ENCODE measurements around the gene CPAMD8. TPM values are rescaled to one million over a fixed set of nuclear protein-coding genes. Genes with fewer than 3 reads are reported as not detected.

The CPAMD8 gene
- total and polyA plus RNA-seq, 9 of the 15 experiments (the other 6 are each of a cell fraction or from before 2014, with no cell fraction given): 0.20 to 2.1 (median 1.3) TPM

DNA sequence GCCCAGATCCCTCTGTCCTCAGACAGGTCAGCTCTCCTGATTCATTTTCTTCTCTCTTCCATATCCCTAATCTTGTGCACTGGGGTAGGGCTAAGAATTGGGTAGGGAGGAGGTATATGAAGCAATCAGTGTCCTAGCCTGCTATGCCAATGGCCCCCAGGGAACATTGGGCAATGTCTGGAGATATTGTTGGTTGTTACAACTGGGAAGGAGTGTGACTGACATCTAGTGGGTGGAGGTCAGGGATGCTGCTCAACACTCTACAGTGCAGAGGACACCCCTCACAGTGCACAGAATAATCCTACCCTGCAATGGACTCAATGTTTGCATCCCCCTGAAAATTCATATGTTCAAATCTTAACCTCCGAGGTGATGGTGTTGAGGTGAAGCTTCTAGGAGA, 57.5 kb downstream of the CPAMD8 start:
- Histone ChIP-seq H3K9me3 (replicated peaks; ENCODE audit: control insufficient read depth, insufficient read depth, low read depth, low read length) (no peaks in the 10 kb centered on the region), H3K9ac (ENCODE audit: insufficient read depth in 1 of 2, low read depth in 2 of 2, low read length in 2 of 2) (no peak overlapping the region), H3K27ac (ENCODE audit: extremely low read depth, low read depth, low read length) (no peak overlapping the region), H4K20me1 (replicated peaks; ENCODE audit: control insufficient read depth, insufficient read depth, low read length) (no peaks in the 10 kb centered on the region; the same call in 1 of the 2 replicates), H3K27me3 (ENCODE audit: control insufficient read depth in 2 of 2, insufficient read depth in 2 of 2, low read length in 2 of 2) (peaks cover 6 to 19% of the 10 kb centered on the region in 2 experiments; a peak in 3 of 5 replicates), H3K4me2 (ENCODE audit: insufficient read depth, low read length) (no peak overlapping the region), H3K4me1 (replicated peaks in 1 of 2; ENCODE audit: control insufficient read depth in 2 of 2, insufficient read depth in 2 of 2, low read length in 2 of 2) (no peaks in the 10 kb centered on the region), H3K9me1 (ENCODE audit: control insufficient read depth, insufficient read depth, low read length) (no peaks in the 10 kb centered on the region), H3K4me3 (no peak overlapping the region), H3K79me2 (ENCODE audit: control insufficient read depth, insufficient read depth, low read length) (no peaks in the 10 kb centered on the region), H3K36me3 (ENCODE audit: control insufficient read depth, insufficient read depth, low read length) (no peaks in the 10 kb centered on the region), H2AFZ (ENCODE audit: low read depth, low read length) (no peak overlapping the region)
- ChIA-PET CTCF (ENCODE audit: low intra/inter-chr PET ratio) (interaction anchor here (0.9 to 1.3 kb wide), 2 partner anchors 191 to 198 kb away, joined by 3 to 6 read pairs; no protein-coding TSS in a partner anchor), POLR2A (no interaction called here)
- no TSS peak for BruUV-seq (replicated peaks)
- DNase-seq (ENCODE audit: extremely low read depth in 1 of 4, low spot score in 3 of 4) (peak in 2 of 4 experiments; percentile 37 to 47), FAIRE-seq (peak; percentile 6), ATAC-seq (peak; percentile 95)
- intact Hi-C loops (cut with micrococcal nuclease) (loop anchor here (2.0 kb wide), 1 partner anchor 198 kb away; no protein-coding TSS in a partner anchor), in situ Hi-C loops (cut with MboI) (no loop called here)
- 0% methylated on average over 1 of the region's 1 CpG for WGBS (ENCODE audit: insufficient coverage, low coverage, missing lambda C conversion rate)
- peak; percentile 83 for TF ChIP-seq CEBPG (CRISPR knock-in tag; IDR thresholded peaks at IDR 0.05)
- TF ChIP-seq CEBPG (tag; conservative IDR thresholded peaks at IDR 0.05 in 1 of 2, IDR thresholded peaks at IDR 0.05 in 1 of 2): peak in 1 of 2 experiments; percentile 76; a peak in 2 of 4 replicates
- peak; percentile 66 for TF ChIP-seq SMC3 (conservative IDR thresholded peaks at IDR 0.05; ENCODE audit: insufficient read depth, low read depth, low read length)
- TF ChIP-seq STAG1 (CRISPR knock-in tag; IDR thresholded peaks at IDR 0.05; ENCODE audit: borderline replicate concordance): peak; percentile 28; the same call in 1 of the 2 replicates
- TF ChIP-seq ZNF583 (CRISPR knock-in tag; IDR thresholded peaks at IDR 0.05): no peak
- TF ChIP-seq MEIS2 (IDR thresholded peaks at IDR 0.05; ENCODE audit: partially characterized antibody): no peak
- TF ChIP-seq NR2C1 (IDR thresholded peaks at IDR 0.05): no peak
- TF ChIP-seq NR2C1 (tag; IDR thresholded peaks at IDR 0.05): no peak
- TF ChIP-seq GTF3C2 (IDR thresholded peaks at IDR 0.05; ENCODE audit: borderline replicate concordance, extremely low read depth, insufficient read length): no peak
- no peak for TF ChIP-seq HES1 (IDR thresholded peaks at IDR 0.05; ENCODE audit: low read depth)
- TF ChIP-seq PCBP2 (IDR thresholded peaks at IDR 0.05; ENCODE audit: low read depth, low read length, poor library complexity, severe bottlenecking): no peak
- no peak for TF ChIP-seq BCL6 (CRISPR knock-in tag; IDR thresholded peaks at IDR 0.05)
- TF ChIP-seq CTCF (IDR thresholded peaks at IDR 0.05 in 2 of 3, conservative IDR thresholded peaks at IDR 0.05 in 1 of 3; ENCODE audit: insufficient read depth in 2 of 3, low read depth in 1 of 3, low read length in 3 of 3): peak; percentile 51 to 69 (median 64)
- TF ChIP-seq CEBPB (tag; IDR thresholded peaks at IDR 0.05): peak; percentile 89
- TF ChIP-seq RNF2 (IDR thresholded peaks at IDR 0.05): no peak
- no peak for TF ChIP-seq SMAD4 (CRISPR knock-in tag; conservative IDR thresholded peaks at IDR 0.05)
- no peak for TF ChIP-seq BDP1 (IDR thresholded peaks at IDR 0.05; ENCODE audit: insufficient read depth, insufficient read length)
- TF ChIP-seq SMARCA4 (IDR thresholded peaks at IDR 0.05): no peak
- TF ChIP-seq RAD21 (CRISPR knock-in tag; conservative IDR thresholded peaks at IDR 0.05 in 1 of 2, IDR thresholded peaks at IDR 0.05 in 1 of 2): peak in 1 of 2 experiments; percentile 82; a peak in 2 of 4 replicates
